Activated CD8-positive, alpha-beta memory T cell treated with anti-CD3 and anti-CD28 coated beads, Interleukin-2, amount 50 U/mL, for 4 hours (primary cell): ENCODE data around the gene USP17L17.
"Not testable (repeated sequence)": the region's sequence is repeated elsewhere in the genome, so short reads cannot be mapped to it uniquely, and the experiment has no call there.

ENCODE experiments used
- DNase-seq: peaks from one replicate; pipeline ENCODE4 v3.0.0-alpha.2; 2020

Gene USP17L17

GRCh38 chr4:9243579-9243978 is at the start of gene USP17L17:
Gene USP17L17 (plus strand): TSS chr4:9243879. CDS start chr4:9243879, 0 bp downstream.
- not testable (repeated sequence) for DNase-seq

- DNase-seq: not testable (repeated sequence)
These were observed 33.3 kb upstream of the USP17L17 start, which contains the start of gene USP17L10 for GRCh38 chr4:9210357-9210756. Gene USP17L10 (plus strand): TSS chr4:9210657. CDS start chr4:9210657, 0 bp downstream.

GRCh38 chr4:9214701-9215100 is 29.0 kb upstream of the USP17L17 start:
- not testable (repeated sequence) for DNase-seq

GRCh38 chr4:9215105-9215504 is 28.6 kb upstream of the USP17L17 start, which contains the start of gene USP17L11:
Gene USP17L11 (plus strand): TSS chr4:9215405. CDS start chr4:9215405, 0 bp downstream.
- DNase-seq: not testable (repeated sequence)

- not testable (repeated sequence) for DNase-seq
These were observed 23.8 kb upstream of the USP17L17 start, which contains the start of gene USP17L12 for GRCh38 chr4:9219852-9220251. Gene USP17L12 (plus strand): TSS chr4:9220152. CDS start chr4:9220152, 0 bp downstream.

- DNase-seq: not testable (repeated sequence)
These were observed 19.1 kb upstream of the USP17L17 start, which contains the start of gene USP17L13 for GRCh38 chr4:9224596-9224995. Gene USP17L13 (plus strand): TSS chr4:9224896. CDS start chr4:9224896, 0 bp downstream.

GRCh38 chr4:9230249-9230648 is 13.4 kb upstream of the USP17L17 start:
- peak; percentile 4 for DNase-seq

- DNase-seq: not testable (repeated sequence)
These were observed 9.6 kb upstream of the USP17L17 start, which contains the start of gene USP17L15 for GRCh38 chr4:9234085-9234484. Gene USP17L15 (plus strand): TSS chr4:9234385. CDS start chr4:9234385, 0 bp downstream.

GRCh38 chr4:9238461-9238860 is 5.2 kb upstream of the USP17L17 start:
- not testable (repeated sequence) for DNase-seq

GRCh38 chr4:9247953-9248680 is 4.4 kb downstream of the USP17L17 start, which contains the start of gene USP17L18:
Gene USP17L18 (plus strand): TSS chr4:9248630. CDS start chr4:9248630, 0 bp downstream.
- peak; percentile 18 for DNase-seq

GRCh38 chr4:9253078-9253477 is 9.4 kb downstream of the USP17L17 start, which contains the start of gene USP17L19:
Gene USP17L19 (plus strand): TSS chr4:9253378. CDS start chr4:9253378, 0 bp downstream.
- not testable (repeated sequence) for DNase-seq

GRCh38 chr4:9257824-9258223 is 14.1 kb downstream of the USP17L17 start, which contains the start of gene USP17L20:
Gene USP17L20 (plus strand): TSS chr4:9258124. CDS start chr4:9258124, 0 bp downstream.
- DNase-seq: not testable (repeated sequence)

GRCh38 chr4:9262572-9262971 is 18.9 kb downstream of the USP17L17 start, which contains the start of gene USP17L21:
Gene USP17L21 (plus strand): TSS chr4:9262872. CDS start chr4:9262872, 0 bp downstream.
- not testable (repeated sequence) for DNase-seq

- not testable (repeated sequence) for DNase-seq
These were observed 23.6 kb downstream of the USP17L17 start, which contains the start of gene USP17L22 for GRCh38 chr4:9267319-9267718. Gene USP17L22 (plus strand): TSS chr4:9267619. CDS start chr4:9267619, 0 bp downstream.

- peak; percentile 15 for DNase-seq
These were observed 28.0 kb downstream of the USP17L17 start for GRCh38 chr4:9271719-9272118.
